RWPE2 (cell line): ENCODE measurements around the gene RTP3.
"Not testable (repeated sequence)": the region's sequence is repeated elsewhere in the genome, so short reads cannot be mapped to it uniquely, and the experiment has no call there.

ENCODE experiments used
- ATAC-seq: fragments of 200-7000 bp; cut with Tn5 transposase; 3 replicates; pipeline ENCODE4 v1.9.1; 2021; ENCODE audit warnings: low read depth
- DNase-seq: peaks from one replicate; pipeline ENCODE4 v3.0.0-alpha.2; 2020; ENCODE audit warnings: low spot score
- H3K27ac ChIP-seq: fragments of 450-650 bp; 2 replicates; pipeline ENCODE4 v1.5.1; 2017; ENCODE audit warnings: mild to moderate bottlenecking; ENCODE audit not compliant: poor library complexity, severe bottlenecking
- H3K27me3 ChIP-seq: fragments of 250-450 bp; sonication (Bioruptor Pico); 2 replicates; pipeline ENCODE4 v1.5.1; 2021; ENCODE audit warnings: mild to moderate bottlenecking, moderate library complexity; ENCODE audit not compliant: insufficient read depth, poor library complexity, severe bottlenecking
- H3K36me3 ChIP-seq: fragments of 250-450 bp; sonication (Bioruptor Pico); 2 replicates; pipeline ENCODE4 v1.5.1; 2020; ENCODE audit warnings: low read depth, mild to moderate bottlenecking, moderate library complexity
- H3K4me1 ChIP-seq: fragments of 250-450 bp; sonication (Bioruptor Pico); 2 replicates; pipeline ENCODE4 v1.5.1; 2021; ENCODE audit warnings: mild to moderate bottlenecking, moderate library complexity; ENCODE audit not compliant: insufficient read depth, poor library complexity, severe bottlenecking
- H3K4me3 ChIP-seq: fragments of 250-450 bp; sonication (Bioruptor Pico); 2 replicates; pipeline ENCODE4 v1.5.1; 2021; ENCODE audit warnings: mild to moderate bottlenecking, moderate library complexity; ENCODE audit not compliant: severe bottlenecking
- H3K9me3 ChIP-seq: fragments of 250-450 bp; sonication (Bioruptor Pico); 2 replicates; pipeline ENCODE4 v1.5.1; 2021; ENCODE audit warnings: mild to moderate bottlenecking, moderate library complexity; ENCODE audit not compliant: severe bottlenecking
- TF ChIP-seq, protein P1 (sequence below): fragments of 450-650 bp; IDR thresholded peaks from one replicate; pipeline ENCODE4 v1.5.1; 2017; ENCODE audit warnings: mild to moderate bottlenecking, moderate library complexity; ENCODE audit not compliant: poor library complexity, severe bottlenecking

The RTP3 gene

DNA sequence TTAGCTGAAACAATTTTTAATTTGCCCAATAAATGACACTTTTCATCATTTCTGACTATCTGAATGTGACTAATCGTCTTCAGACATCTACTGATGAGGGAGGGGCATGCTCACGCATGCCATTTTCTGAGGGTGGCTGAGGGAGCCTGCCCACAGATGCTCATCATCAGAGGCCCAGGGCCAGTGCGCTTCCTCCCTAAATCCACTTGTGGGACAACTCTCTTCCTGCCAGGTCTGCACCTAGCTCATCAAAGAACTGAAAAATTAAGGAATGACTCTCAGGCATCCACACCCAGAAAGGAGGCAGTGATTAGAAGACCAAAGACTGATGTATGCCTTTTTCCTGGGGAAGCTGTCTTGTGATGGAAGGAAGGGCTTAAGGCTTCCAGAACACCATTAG is 22.8 kb downstream of the RTP3 start:
- H3K36me3 ChIP-seq = no peaks in the 10 kb centered on the region
- H3K4me1 ChIP-seq = peaks cover 26% of the 10 kb centered on the region
- ATAC-seq = peak; percentile 54; the same call in 2 of the 3 replicates
- no peak for DNase-seq
- no peak overlapping the region for H3K4me3 ChIP-seq
- H3K27ac ChIP-seq = no peak overlapping the region
- no peaks in the 10 kb centered on the region for H3K9me3 ChIP-seq
- no peaks in the 10 kb centered on the region for H3K27me3 ChIP-seq
- TF ChIP-seq, protein P1, sequence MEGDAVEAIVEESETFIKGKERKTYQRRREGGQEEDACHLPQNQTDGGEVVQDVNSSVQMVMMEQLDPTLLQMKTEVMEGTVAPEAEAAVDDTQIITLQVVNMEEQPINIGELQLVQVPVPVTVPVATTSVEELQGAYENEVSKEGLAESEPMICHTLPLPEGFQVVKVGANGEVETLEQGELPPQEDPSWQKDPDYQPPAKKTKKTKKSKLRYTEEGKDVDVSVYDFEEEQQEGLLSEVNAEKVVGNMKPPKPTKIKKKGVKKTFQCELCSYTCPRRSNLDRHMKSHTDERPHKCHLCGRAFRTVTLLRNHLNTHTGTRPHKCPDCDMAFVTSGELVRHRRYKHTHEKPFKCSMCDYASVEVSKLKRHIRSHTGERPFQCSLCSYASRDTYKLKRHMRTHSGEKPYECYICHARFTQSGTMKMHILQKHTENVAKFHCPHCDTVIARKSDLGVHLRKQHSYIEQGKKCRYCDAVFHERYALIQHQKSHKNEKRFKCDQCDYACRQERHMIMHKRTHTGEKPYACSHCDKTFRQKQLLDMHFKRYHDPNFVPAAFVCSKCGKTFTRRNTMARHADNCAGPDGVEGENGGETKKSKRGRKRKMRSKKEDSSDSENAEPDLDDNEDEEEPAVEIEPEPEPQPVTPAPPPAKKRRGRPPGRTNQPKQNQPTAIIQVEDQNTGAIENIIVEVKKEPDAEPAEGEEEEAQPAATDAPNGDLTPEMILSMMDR = no peak

DNA sequence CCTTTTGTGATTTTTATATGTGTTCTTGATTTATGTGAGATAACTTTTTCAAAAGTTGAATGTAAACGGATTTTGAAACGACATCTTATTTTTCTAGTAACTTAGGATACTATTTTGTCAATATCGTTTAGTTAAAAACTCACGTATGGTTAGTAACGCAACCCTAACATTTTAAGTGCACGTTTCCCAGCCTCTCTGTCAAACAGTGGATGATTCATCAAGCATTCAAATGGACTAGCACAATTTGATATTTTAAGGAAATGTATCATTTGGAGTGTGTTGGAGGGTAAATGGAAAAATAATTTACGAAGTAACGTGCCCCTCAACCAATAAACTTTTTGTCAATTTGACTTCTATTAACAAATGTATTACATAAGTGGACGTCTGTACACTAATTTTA is 23.3 kb downstream of the RTP3 start:
- DNase-seq (no peak), ATAC-seq (no peak)
- no peaks in the 10 kb centered on the region for H3K36me3 ChIP-seq
- H3K4me1 ChIP-seq = peaks cover 24% of the 10 kb centered on the region
- no peaks in the 10 kb centered on the region for H3K9me3 ChIP-seq
- TF ChIP-seq, protein P1 = no peak
- no peak overlapping the region for H3K4me3 ChIP-seq
- no peak overlapping the region for H3K27ac ChIP-seq
- no peaks in the 10 kb centered on the region for H3K27me3 ChIP-seq

- not testable (repeated sequence) for H3K27ac ChIP-seq, ATAC-seq, DNase-seq, H3K4me3 ChIP-seq, H3K36me3 ChIP-seq, H3K9me3 ChIP-seq, H3K27me3 ChIP-seq
- peaks cover 15% of the 10 kb centered on the region for H3K4me1 ChIP-seq
Measured at GRCh38 chr3:46522201-46522600, 24.4 kb downstream of the RTP3 start.

- peaks cover 7% of the 10 kb centered on the region for H3K4me1 ChIP-seq
- H3K27me3 ChIP-seq = no peaks in the 10 kb centered on the region
- H3K36me3 ChIP-seq = no peaks in the 10 kb centered on the region
- DNase-seq = no peak
- no peak for ATAC-seq
- no peaks in the 10 kb centered on the region for H3K9me3 ChIP-seq
- TF ChIP-seq, protein P1 = no peak
- H3K27ac ChIP-seq = no peak overlapping the region
- no peak overlapping the region for H3K4me3 ChIP-seq
Measured at GRCh38 chr3:46523556-46523955, 25.8 kb downstream of the RTP3 start.

DNA sequence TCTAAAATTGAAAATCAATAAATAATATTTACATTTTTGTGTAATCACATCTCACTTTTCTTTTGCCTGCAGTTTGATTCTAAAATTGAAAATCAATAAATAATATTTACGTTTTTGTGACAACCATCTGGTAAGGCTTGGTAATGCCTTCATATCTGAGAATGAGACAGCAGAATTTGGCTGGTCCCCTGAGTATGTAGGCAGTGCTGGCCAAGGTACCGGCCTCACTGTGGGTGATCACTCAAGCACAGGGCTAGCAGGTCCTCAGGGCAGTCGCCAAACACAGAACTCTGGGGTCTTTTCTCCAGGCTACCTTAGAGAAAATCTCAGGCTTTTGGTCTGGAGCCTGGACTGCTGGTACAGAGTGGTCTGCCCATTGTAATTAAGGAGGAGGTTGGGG is 26.2 kb downstream of the RTP3 start:
- H3K36me3 ChIP-seq = no peaks in the 10 kb centered on the region
- DNase-seq = no peak
- TF ChIP-seq, protein P1 = no peak
- no peak overlapping the region for H3K4me3 ChIP-seq
- H3K27ac ChIP-seq = no peak overlapping the region
- H3K27me3 ChIP-seq = no peaks in the 10 kb centered on the region
- peaks cover 7% of the 10 kb centered on the region for H3K4me1 ChIP-seq
- no peaks in the 10 kb centered on the region for H3K9me3 ChIP-seq
- ATAC-seq = no peak
